Activated CD4-positive, alpha-beta T cell treated with anti-CD3 and anti-CD28 coated beads, Interleukin-2, Interleukin-4, amounts not matched to agents 100 ng/mL and 50 ng/mL, durations not matched to agents 16 hours and 8 hours (primary cell): Measurements from ENCODE around the gene PPM1M.
"Not testable (repeated sequence)": the region's sequence is repeated elsewhere in the genome, so short reads cannot be mapped to it uniquely, and the experiment has no call there.

Experiments
- DNase-seq: peaks from one replicate; pipeline ENCODE4 v3.0.0-alpha.2; 2020; ENCODE audit warnings: low spot score

Gene PPM1M

GRCh38 chr3:52277972-52278509 lies 32.5 kb downstream of the PPM1M start:
- DNase-seq, result peak; percentile 56

GRCh38 chr3:52278510-52279069 lies 33.0 kb downstream of the PPM1M start, which contains the start of gene WDR82:
WDR82 (minus strand) TSS chr3:52278649; CDS start chr3:52278361, 288 bp downstream.
- DNase-seq, result peak; percentile 97

- no peak for DNase-seq
Measured at GRCh38 chr3:52279596-52279995, 34.0 kb downstream of the PPM1M start.

GRCh38 chr3:52280050-52280461 lies 34.5 kb downstream of the PPM1M start:
- DNase-seq, result no peak

GRCh38 chr3:52281981-52282801 lies 36.6 kb downstream of the PPM1M start:
- peak; percentile 56 for DNase-seq

GRCh38 chr3:52283306-52283705 lies 37.7 kb downstream of the PPM1M start:
- no peak for DNase-seq

GRCh38 chr3:52284051-52284450 lies 38.5 kb downstream of the PPM1M start:
- not testable (repeated sequence) for DNase-seq

- no peak for DNase-seq
Measured at GRCh38 chr3:52286777-52287110, 41.2 kb downstream of the PPM1M start.

- no peak for DNase-seq
Measured at GRCh38 chr3:52288674-52289073, 43.1 kb downstream of the PPM1M start.

GRCh38 chr3:52289338-52289746 lies 43.8 kb downstream of the PPM1M start:
- no peak for DNase-seq

GRCh38 chr3:52289747-52290595 lies 44.4 kb downstream of the PPM1M start:
- DNase-seq, result no peak

- no peak for DNase-seq
Measured at GRCh38 chr3:52290596-52291507, 45.3 kb downstream of the PPM1M start.

- no peak for DNase-seq
Measured at GRCh38 chr3:52291508-52292181, 46.1 kb downstream of the PPM1M start.

- DNase-seq, result no peak
Measured at GRCh38 chr3:52292247-52293065, 46.9 kb downstream of the PPM1M start.

- no peak for DNase-seq
Measured at GRCh38 chr3:52293491-52294319, 48.1 kb downstream of the PPM1M start.

GRCh38 chr3:52294320-52295150 lies 49.0 kb downstream of the PPM1M start:
- DNase-seq, result no peak

- DNase-seq, result no peak
Measured at GRCh38 chr3:52295671-52296208, 50.2 kb downstream of the PPM1M start.
